ENCODE results near the gene NPEPL1.

DNA sequence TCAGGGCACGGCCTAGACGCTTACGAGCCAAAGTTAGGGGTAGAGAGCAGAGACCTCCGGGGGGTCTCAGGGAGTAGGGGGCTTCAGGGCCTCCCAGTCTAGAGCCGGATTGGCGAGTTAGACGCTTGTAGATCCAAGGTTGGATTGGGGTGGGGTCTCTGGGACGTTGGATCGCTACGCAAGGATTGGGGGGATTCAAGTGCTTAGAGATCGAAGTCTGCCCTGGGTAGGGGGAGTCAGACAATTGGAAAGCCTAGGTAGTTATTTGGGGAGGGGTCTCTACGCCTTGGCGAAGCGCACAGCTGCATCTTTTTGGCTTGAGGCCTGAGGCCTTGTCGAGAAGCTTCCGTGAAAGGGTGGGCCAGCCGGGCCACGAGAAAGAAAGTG, 41.0 kb upstream of the NPEPL1 start:
- no peak for TF ChIP-seq CTCF (IDR thresholded peaks at IDR 0.05)
- no peak for TF ChIP-seq POLR2A (IDR thresholded peaks at IDR 0.05)
